ENCODE measurements around the gene NFASC. TPM values are rescaled to one million over a fixed set of nuclear protein-coding genes. Genes with fewer than 3 reads are reported as not detected.

Gene NFASC
- total RNA-seq, 1 donor from 2014 or later: 11.5 TPM

DNA sequence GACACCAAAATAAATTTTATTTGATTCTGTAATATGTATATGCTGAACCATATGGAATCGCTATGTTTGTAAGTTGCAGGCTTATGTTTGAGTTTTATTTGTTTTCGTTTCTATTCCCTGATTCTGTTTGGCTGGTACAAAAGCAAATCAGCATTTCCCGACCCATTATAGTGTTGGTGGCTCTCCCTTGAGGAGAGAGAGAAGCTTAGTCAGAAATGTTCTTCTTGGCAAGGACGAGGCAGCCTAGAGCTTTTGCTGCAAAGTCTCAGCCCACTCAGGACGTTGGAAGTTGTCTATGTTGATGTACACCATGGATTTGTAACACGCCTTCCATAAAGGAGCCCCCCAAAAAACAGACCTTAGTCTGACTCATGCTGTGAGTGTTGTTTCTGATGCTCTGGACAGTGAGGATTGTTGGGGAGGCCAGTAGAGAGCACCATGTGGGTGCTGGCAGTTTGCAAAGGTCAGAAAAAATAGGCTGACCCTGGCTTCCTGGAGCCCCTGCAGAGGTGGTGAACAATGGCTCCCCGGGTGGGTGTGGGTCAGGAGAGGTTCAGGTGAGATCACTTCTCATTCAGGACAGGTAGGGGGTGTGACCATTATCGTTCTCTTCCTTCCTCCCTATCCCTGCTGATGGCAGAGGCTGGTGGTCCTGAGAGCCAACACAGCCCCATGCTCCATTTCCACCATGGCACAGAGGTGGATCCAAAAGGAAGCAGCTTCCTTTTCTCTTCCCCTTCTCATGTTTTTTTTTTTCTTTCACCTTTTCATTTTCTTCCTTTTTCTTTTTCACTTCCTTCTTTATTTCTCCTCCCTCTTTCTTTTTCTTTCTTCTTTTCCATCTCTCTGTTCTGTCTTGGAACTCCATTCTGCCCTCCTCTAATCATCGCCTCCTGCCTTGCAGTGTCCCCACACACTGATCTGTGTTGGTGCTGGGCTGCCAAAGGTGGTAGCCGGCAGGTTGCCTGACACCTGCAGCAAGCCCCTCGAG, 88.0 kb downstream of the NFASC start:
- no peak for DNase-seq (ENCODE audit: low spot score)

DNA sequence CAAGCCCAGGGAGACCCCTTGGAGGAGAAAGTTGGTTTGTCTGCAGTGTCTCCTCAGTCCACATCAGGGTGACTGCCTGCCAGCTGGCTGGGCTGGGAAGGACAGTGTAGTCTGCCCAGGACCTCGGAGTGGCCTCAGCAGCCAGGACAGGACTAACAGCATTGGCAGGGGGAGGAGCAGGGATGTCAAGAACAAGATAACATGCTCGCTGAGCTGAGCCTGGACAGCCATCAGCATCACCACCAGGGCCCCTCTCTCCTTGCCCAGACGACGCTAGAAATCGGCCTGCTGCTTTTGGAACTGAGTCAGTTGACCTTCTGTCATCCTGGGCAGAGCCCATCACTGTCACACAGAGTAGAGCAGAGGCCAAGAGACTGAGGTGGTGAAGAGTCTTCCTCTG, 88.7 kb downstream of the NFASC start:
- DNase-seq (ENCODE audit: low spot score): no peak

DNA sequence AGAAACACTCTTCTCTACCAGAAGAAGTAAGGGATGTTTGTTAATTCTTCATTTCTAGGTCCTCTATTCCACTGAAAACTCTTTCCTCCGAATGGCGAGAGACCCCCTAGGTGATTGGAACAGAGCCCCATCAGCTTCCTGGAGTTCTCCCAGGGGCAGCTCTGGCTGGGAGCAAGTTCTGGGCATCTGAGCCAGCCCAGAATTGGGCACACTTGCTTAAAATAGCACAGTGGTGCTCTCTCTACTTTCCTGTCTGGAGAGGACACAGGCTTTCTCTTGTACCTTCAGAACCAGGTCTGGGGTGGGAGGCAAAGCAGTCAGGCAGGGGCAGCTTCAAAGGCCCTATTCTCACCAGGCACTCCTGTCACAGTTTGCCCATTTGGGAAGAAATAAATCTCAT, 89.2 kb downstream of the NFASC start:
- no peak for DNase-seq (ENCODE audit: low spot score)

DNA sequence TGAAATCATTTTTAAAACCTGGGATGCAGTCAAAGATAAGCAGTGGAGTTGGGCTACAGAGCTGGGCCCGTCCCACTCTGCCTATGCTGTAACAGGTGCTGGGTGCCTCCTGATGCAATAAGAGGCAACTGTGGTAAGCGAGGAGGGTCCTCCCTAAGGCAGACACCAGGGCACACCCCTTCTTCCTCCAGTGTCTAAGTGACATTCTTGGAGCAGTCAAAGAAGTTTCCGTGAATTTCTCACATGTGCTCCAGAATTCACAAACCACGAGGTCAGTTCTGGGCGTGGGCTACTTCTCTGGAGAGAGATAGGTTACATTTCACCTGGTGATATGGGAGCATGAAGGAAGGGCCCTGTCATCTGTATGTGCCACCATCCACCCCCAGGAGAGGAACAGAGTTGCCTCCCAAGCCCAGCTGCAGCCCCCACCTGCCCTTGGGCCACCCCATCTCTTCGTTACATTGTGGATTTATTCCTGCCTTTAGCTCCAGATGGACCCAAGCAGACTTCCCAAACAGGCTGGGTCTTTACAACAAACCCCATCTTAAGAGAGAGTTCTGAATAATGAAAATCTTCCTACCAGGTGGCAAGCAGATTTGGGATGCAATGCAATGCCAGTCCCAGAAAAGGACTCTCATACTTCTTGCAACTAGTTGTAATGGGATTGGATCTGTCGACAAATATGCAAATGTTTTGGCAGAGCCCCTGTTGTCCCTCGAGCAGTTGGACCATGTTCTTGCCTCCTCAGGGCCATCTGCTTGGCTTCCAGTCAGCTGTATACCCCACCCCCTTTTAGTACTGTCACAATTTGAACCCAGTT, 89.9 kb downstream of the NFASC start:
- no peak for DNase-seq (ENCODE audit: low spot score)

DNA sequence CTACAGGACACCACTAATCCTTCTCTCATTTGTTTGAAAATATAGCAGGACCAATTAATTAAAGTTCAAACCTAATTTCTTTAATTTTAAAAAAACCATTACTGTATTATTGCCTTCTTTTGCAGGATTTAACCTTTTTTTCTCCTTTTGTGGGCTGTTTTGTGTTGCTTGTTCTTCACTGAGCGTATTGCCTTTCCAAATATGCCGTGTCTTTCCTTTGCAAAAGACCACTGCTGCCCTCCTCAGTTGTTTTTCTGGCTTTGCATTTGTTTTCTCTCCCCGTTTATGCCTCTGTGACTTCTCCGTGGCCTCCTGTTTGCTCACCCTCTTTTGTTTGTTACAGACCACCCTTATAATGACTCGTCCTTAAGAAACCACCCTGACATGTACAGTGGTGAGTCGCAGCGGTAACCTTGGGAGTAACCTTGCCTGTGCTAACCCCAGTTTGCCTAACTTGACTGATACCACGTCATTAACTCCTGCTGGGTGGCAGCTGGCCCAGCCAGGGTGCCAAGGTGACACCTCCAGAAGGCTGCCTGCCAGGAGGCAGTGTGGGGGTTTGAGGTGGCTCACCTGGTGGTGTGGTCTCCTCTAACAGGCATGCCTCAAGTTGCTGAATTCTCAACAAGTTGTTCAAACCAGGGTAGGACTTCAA, 91.2 kb downstream of the NFASC start:
- DNase-seq (ENCODE audit: low spot score): no peak

DNA sequence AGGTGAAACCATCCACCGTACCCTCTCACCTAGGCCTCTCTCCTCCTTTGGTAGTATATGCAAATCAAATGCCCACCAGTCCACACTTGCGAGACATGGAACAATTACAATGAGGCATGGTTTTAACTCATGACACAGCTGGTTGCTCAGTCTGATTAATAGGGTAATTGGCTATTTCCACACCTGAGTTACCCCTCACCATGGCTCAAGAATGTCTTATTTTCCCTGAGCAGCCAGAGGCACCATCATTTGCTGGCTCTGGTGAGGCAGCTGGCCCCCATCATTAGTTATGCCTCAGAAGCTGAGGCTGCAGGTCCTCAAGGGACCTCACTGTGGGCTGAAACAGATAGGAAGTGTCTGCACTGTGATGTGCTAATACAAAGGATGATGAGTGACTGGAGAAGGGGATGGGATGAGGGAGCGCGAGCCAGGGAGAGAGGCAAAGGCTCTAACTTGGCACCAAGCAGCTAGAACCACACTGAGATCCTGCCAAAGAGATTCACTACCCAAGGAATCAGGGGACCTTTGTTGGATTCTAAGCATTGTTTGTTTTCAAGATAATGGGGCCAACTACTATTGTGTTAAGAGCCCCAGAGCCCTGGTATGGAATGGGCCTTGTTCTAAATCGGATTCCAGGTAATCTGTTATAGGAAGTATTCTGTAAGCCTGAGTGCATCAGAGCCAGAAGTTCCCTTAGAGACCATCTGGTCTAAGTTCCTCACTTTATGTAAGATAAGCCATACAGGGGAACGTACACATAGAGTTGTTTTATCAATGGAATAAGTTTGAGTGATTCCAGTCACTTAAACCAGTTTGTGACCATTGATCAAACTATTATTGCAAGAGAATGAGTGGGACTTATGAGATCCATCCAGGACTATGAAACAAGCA, 92.3 kb downstream of the NFASC start:
- DNase-seq (ENCODE audit: low spot score): no peak

DNA sequence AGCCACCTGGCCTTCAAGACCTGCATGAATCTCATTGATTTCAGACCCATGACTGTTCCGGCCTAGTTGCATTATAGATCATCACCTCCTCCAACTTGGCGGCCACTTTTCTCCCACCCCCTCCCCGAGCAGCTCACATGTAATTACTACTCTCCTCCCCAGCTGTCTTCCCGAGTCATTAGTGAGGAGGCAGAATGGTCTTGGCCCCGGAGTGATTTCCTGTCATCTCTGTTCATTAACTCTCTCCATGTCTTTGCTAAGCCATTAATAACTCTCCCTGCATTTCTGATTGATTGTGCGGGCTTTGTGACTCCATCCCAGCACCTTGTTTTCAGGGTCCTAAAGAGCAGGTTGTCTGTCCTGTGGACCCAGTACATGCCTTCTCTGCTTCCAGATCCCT, 96.8 kb downstream of the NFASC start:
- DNase-seq (ENCODE audit: low spot score): no peak

DNA sequence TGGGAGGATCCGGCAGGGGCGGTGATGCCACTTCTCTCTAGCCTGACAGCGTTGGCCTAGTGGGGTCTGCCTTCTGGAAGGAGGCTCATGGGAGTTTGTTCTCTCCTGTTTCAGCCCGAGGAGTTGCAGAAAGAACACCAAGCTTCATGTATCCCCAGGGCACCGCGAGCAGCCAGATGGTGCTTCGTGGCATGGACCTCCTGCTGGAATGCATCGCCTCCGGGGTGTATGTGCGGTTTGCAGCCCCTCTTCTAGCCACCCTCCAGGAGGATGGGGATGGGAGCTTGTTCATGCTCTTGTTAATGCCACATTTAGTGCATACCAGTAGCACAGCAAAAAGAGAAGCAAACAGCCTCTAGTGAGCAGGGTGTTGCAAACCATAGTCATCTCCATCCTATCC, 97.5 kb downstream of the NFASC start:
- no peak for DNase-seq (ENCODE audit: low spot score)

DNA sequence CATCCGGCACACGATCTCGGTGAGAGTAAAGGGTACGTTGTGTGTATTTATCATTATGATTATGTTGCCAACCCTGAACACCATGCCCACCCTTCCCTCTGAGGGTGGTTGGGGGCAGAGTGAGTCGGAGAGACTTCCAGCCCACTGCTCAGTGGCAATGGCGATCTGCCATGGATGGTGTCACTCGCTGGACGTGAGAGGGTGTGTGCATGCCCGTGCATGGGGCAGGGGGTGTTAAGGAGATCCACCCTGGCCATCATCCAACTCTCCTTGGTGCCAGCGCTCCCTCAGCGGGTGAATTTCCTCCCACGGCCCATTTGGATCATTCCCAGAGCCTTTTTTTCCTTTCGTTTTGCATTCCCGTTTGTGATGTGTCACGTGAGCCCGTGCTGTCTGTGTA, 98.3 kb downstream of the NFASC start:
- no peak for DNase-seq (ENCODE audit: low spot score)

DNA sequence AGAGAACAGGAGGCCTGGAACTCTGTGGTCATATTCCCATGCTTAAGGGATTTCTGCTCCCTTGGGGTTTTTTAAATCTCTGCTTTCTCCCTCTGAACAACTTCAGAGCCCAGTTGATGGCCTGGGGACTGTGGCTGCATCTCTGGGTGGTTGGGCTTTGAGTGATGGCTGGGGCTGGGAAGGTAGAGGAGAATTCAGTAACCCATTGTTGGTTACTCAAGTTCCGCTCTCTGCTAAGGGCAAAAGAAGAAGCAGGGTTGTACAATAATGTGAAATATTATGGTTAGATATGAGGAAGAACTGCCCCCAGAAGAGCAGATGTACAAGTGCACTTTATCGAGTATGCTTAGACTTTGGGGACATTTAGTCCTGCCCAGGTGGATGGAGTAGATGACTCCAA, 100.3 kb downstream of the NFASC start:
- DNase-seq (ENCODE audit: low spot score): no peak

DNA sequence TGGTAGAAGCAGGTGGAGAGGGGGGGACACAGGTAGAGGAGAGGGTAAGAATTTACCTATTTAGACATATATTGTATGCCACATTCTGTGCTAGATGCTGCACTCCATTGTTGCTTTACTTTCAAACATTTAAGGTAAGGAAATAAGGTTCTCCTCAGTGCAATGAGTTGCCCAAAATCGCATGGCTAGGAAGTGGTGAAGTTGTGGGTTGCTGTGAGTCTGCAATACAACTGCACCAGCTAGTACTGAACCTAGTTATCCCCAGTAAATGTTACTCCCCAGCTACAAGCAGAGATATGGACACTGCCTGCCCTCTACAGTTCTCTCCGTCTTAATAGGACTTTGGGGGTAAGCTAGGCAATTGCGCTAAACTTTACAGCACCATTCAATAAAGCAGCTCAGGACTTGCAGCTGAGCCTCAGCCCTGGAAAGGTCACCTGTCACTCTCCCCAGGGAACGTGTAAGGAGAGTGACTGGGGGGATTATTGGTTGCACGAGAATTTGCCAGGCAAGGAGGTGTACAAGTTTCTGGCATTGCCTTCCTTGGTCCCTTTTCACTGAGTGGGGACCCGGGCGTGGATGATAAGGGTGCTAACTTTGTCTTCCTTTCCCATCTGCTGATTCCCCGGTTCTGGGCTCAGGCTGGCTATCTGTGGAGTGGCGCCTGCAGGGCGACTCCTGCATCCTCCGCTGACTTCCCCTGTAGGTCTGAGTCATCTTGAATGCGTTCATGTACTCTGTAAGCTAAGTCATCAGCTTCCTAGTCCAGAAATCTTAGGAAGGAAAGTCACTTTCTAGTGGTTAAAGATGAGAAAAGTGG, 101.1 kb downstream of the NFASC start:
- DNase-seq (ENCODE audit: low spot score): no peak

DNA sequence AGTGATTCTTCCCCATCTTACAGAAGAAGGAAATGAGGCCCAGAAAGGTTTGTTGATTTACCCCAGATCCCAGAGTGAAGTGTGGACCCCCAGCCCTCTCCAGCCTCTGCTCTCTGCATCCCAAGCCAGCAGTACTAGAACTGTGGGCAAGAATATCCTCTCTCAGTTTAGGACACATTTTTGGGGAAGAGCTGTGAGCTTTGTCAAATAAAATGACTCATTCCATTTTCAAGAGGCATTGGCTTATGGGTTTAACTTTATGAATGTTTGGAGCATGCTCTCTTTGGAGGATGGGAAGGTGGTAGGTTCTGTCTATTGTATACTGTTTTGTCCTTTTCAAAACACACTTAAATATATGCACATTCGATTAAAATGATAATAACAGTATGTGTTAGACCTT, 101.8 kb downstream of the NFASC start:
- DNase-seq (ENCODE audit: low spot score): no peak

DNA sequence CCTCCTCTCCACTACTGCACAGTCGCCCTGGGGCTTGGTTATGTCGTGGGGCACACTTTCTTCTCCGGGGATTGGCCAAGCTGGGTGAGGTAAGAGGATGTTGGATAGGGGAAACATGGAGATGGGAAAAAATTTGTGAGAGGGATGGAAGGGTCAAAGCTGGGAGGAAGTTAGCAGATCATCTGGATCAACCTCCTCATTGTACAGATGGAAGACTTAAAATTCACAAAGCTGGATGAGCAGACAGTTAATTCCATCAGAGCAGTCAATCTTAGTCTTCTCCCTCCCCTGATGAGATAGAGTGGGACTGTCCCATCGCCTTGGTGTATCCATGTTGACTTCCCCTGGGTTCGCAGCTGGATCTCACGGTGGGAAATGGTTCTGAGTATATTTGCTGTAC, 102.8 kb downstream of the NFASC start:
- DNase-seq (ENCODE audit: low spot score): no peak

DNA sequence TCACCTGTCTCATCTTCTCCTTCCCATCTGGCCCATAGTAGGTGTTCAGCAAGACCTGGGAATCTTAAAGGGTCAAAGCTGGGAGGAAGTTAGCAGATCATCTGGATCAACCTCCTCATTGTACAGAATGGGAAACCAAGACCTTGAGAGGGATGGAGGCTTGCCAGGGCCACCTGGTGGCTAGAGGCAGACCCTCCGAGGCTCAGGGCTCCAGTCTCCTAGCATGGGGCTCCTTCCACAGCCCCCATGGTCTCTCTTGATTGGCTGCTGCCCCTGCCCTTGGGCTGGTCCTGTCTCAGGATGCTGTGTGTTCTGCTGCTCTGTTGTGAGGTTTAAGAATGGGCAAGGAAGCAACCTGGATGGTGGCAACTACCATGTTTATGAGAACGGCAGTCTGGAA, 103.7 kb downstream of the NFASC start:
- DNase-seq (ENCODE audit: low spot score): no peak

DNA sequence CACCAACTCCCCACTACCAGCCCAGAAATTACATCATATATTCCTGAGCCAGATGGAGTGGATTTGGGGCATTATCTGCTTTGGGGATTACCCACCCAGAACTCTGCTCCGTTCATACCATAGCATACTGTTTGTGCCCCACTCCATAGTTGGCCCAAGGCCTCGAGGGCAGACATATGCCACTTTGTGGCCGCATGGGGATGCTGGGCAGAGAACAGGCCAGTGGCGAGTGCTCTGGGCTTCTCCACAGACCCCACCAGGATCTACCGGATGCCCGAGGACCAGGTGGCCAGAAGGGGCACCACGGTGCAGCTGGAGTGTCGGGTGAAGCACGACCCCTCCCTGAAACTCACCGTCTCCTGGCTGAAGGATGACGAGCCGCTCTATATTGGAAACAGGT, 104.4 kb downstream of the NFASC start:
- DNase-seq (ENCODE audit: low spot score): no peak

DNA sequence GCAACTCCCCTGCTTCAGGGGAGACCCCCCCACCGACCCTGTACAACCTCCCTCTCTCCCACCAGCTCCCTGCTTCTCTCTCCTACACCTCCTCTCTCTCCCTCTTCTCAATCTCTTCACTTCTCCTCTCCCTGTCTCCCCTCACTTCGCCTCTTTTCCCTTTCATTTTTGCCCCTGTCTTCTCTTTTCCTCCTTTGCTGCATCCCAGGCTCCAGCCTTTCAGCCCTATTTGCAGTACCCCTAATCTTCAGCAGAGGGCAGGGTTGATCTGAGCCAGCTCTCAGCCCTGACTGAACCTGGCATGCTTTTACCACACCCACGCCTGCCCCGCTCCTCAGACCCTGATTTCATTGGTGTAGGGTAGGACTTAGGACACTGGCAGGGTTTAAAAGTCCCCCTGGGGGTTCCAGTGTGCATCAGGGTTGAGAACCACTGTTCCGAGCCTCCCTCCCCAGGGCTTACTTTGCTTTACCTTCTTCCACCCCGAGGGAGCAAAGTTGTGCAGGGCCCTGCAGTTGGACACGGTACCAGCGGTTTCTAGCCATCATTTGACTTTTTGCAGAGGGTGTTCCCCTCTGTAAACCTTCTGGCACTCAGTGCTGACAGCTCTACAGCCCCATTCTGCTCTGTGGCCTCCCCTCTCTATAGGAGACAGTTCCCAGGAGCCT, 105.0 kb downstream of the NFASC start:
- no peak for DNase-seq (ENCODE audit: low spot score)

DNA sequence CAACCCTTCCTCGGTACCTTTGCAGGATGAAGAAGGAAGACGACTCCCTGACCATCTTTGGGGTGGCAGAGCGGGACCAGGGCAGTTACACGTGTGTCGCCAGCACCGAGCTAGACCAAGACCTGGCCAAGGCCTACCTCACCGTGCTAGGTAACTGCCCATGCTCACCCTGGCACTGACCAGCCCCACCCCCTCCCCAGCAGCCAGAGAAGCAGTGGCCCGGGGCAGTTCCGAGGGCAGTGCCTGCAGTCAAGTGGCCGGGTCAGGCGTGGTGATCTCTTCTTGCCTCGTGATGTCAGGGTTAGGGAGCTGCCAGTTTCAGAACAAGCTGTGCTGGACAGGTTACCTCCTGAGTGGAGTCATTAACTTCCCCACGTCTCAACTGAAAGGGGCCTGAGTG, 106.0 kb downstream of the NFASC start:
- DNase-seq (ENCODE audit: low spot score): no peak

DNA sequence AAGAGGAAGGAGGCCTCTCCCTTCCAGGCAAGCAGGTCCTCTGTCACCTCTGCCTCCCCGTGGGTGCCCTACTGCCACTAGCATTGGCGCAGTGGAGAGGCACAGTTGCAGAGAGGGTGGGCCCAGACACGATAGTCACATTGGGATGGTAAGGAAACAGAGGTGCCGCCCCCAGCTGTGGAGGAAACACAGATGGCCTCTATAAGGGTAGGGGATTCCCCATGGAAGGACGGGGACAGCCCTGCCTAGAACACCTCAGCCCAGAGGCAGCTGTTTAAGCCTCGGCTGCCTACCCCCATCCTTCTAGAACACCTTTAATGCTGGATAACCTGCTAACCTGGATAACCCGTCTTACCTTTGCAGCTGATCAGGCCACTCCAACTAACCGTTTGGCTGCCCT, 106.7 kb downstream of the NFASC start:
- no peak for DNase-seq (ENCODE audit: low spot score)

DNA sequence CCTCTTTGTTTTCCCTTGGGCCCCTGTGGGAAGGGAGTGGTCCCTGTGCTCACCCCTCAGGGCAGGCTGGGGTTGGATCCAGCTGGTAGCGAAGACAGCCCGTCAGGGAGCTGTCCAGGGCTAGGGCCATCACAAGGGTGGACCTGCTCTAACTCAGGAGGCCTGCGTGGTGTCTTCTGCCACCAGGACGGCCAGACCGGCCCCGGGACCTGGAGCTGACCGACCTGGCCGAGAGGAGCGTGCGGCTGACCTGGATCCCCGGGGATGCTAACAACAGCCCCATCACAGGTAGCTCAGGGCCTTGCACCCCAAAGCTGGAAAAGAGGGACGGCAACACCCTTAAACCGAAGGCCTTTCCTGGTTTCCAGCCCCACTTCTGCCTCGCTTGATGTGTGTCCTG, 108.1 kb downstream of the NFASC start:
- no peak for DNase-seq (ENCODE audit: low spot score)

Measured in mesenteric fat pad (tissue), 1 donor.